MCF 10A (cell line): Measurements from ENCODE around the gene ATF2. TPM values are rescaled to one million over a fixed set of nuclear protein-coding genes. Genes with fewer than 3 reads are reported as not detected.

Experiments
- BruUV-seq: library from RNA; stranded (reverse); fragments of 400-500 nt; replicated peaks from 2 replicates; lab custom pipeline; 2021; lab: Mats Ljungman, UMichigan
- CTCF ChIA-PET: fragments of 300-600 bp; sonication (Branson Sonifier 250); formaldehyde crosslinking; extraction: SDS; loops from one replicate; lab custom pipeline; 2021; ENCODE audit warnings: antibody characterized with exemption, inconsistent platforms; lab: Yijun Ruan, JAX
- POLR2A ChIA-PET: fragments of 300-600, 350-650 bp; sonication (Branson Sonifier 250); formaldehyde crosslinking; extraction: SDS; loops from one replicate; lab custom pipeline; 2020; ENCODE audit warnings: antibody characterized with exemption, inconsistent platforms; lab: Yijun Ruan, JAX
- DNase-seq: peaks from one replicate; pipeline ENCODE4 v3.0.0-alpha.2; 2018; ENCODE audit not compliant: unreplicated experiment
- H3K27ac Mint-ChIP-seq: one replicate; pipeline ENCODE4 v1.8.0; 2022; ENCODE audit warnings: mild to moderate bottlenecking, low read depth, mixed read lengths; ENCODE audit not compliant: unreplicated experiment
- H3K27me3 Mint-ChIP-seq: one replicate; pipeline ENCODE4 v1.8.0; 2022; ENCODE audit warnings: mixed read lengths; ENCODE audit not compliant: insufficient read depth, unreplicated experiment
- H3K36me3 Mint-ChIP-seq: one replicate; pipeline ENCODE4 v1.8.0; 2022; ENCODE audit warnings: mild to moderate bottlenecking, moderate library complexity, mixed read lengths; ENCODE audit not compliant: insufficient read depth, unreplicated experiment
- H3K4me1 Mint-ChIP-seq: one replicate; pipeline ENCODE4 v1.8.0; 2022; ENCODE audit warnings: mixed read lengths; ENCODE audit not compliant: insufficient read depth, unreplicated experiment
- H3K4me3 Mint-ChIP-seq: one replicate; pipeline ENCODE4 v1.8.0; 2022; ENCODE audit warnings: mild to moderate bottlenecking, moderate library complexity, mixed read lengths; ENCODE audit not compliant: unreplicated experiment
- H3K9me3 Mint-ChIP-seq: one replicate; pipeline ENCODE4 v1.8.0; 2022; ENCODE audit warnings: mixed read lengths; ENCODE audit not compliant: unreplicated experiment
- intact Hi-C: fragments of 100-400 bp; cut with micrococcal nuclease; formaldehyde crosslinking; loops from 2 replicates; pipeline ENCODE4 v1.14.1; 2022
- total RNA-seq: library from RNA; stranded (reverse); gene quantifications from 2 replicates; pipeline ENCODE4 v1.2.3, GENCODE V29; 2022
- TF ChIP-seq, protein P1 (sequence below): fragments of 200-600 bp; IDR thresholded peaks from one replicate; pipeline ENCODE4 v1.8.0; 2022; ENCODE audit warnings: antibody characterized with exemption, mild to moderate bottlenecking; ENCODE audit not compliant: unreplicated experiment

Gene ATF2
- total RNA-seq, 1 experiment from 2014 or later: 63.9 TPM

DNA sequence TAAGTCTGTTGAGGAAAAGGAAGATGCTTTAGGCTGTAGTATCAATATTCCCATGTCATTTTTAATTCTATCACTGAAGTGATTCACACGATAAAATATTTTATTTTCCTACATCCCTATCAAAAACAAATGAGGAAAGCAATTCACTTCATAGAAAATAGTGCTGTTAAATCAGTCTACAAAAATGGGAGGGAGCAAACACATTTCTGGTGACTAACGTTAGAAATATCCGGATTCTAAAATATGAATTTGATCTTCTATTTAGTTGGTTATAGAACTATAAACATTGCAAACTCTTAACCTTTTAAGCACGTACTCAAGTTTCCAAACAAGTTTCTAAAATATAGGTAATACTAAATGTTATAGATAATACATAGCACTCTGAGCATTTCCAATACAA lies 20.8 kb downstream of the ATF2 start:
- BruUV-seq: no TSS peak
- intact Hi-C loops: no loop called here
- peaks cover 17% of the 10 kb centered on the region for H3K36me3 Mint-ChIP-seq
- CTCF ChIA-PET: no interaction called here
- TF ChIP-seq, protein P1, sequence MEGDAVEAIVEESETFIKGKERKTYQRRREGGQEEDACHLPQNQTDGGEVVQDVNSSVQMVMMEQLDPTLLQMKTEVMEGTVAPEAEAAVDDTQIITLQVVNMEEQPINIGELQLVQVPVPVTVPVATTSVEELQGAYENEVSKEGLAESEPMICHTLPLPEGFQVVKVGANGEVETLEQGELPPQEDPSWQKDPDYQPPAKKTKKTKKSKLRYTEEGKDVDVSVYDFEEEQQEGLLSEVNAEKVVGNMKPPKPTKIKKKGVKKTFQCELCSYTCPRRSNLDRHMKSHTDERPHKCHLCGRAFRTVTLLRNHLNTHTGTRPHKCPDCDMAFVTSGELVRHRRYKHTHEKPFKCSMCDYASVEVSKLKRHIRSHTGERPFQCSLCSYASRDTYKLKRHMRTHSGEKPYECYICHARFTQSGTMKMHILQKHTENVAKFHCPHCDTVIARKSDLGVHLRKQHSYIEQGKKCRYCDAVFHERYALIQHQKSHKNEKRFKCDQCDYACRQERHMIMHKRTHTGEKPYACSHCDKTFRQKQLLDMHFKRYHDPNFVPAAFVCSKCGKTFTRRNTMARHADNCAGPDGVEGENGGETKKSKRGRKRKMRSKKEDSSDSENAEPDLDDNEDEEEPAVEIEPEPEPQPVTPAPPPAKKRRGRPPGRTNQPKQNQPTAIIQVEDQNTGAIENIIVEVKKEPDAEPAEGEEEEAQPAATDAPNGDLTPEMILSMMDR: no peak
- H3K4me3 Mint-ChIP-seq: no peak overlapping the region
- peaks cover 18% of the 10 kb centered on the region for H3K4me1 Mint-ChIP-seq
- no peaks in the 10 kb centered on the region for H3K27me3 Mint-ChIP-seq
- H3K27ac Mint-ChIP-seq: no peak overlapping the region
- POLR2A ChIA-PET: no interaction called here
- H3K9me3 Mint-ChIP-seq: no peaks in the 10 kb centered on the region
- DNase-seq: no peak

DNA sequence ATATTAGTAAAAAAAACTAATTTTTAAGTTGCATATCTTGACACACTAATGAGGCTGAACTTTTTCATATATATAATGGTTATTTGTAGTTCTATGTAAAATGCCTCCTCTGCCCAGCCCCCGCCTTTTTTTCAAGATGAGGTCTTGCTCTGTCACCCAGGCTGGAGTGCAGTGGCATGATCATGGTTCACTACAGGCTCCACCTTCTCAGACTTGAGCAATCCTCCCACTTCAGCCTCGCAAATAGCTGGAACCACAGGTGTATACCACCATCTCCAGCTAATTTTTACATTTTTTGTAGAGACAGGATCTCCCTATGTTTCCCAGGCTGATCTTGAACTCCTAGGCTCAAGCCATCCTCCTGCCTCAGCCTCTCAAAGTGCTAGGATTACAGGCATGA lies 24.3 kb downstream of the ATF2 start:
- ChIA-PET POLR2A (no interaction called here), CTCF (no interaction called here)
- intact Hi-C loops: no loop called here
- no peaks in the 10 kb centered on the region for H3K27me3 Mint-ChIP-seq
- TF ChIP-seq, protein P1: no peak
- H3K27ac Mint-ChIP-seq: no peak overlapping the region
- no TSS peak for BruUV-seq
- peaks cover 26% of the 10 kb centered on the region for H3K36me3 Mint-ChIP-seq
- H3K4me1 Mint-ChIP-seq: peaks cover 4% of the 10 kb centered on the region
- H3K4me3 Mint-ChIP-seq: no peak overlapping the region
- no peaks in the 10 kb centered on the region for H3K9me3 Mint-ChIP-seq
- no peak for DNase-seq

DNA sequence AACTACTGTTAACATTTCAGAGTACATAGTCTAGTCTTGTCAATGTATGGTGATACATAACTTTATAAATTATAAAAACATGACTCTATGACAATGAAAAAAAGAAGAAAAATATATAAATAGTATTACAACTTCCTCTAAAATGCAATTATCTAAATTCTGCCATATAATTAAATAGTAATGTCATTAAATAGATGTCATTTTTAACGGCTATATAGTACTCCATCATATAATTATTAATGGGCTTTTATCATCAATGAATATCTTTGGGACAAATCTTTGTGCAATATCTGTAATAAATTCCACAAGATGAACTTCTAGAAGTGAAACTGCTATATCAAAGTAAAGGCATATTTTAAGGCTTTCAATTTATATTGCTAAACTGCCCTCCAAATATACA lies 24.8 kb downstream of the ATF2 start:
- DNase-seq: no peak
- H3K27ac Mint-ChIP-seq: no peak overlapping the region
- H3K4me1 Mint-ChIP-seq: no peaks in the 10 kb centered on the region
- H3K9me3 Mint-ChIP-seq: no peaks in the 10 kb centered on the region
- intact Hi-C loops: no loop called here
- TF ChIP-seq, protein P1: no peak
- peaks cover 22% of the 10 kb centered on the region for H3K36me3 Mint-ChIP-seq
- ChIA-PET POLR2A (interaction anchor here (0.8 kb wide), 1 partner anchor 9 kb away, joined by 3 read pairs; no protein-coding TSS in a partner anchor), CTCF (interaction anchor here (0.7 kb wide), 1 partner anchor 140 kb away, joined by 3 read pairs; no protein-coding TSS in a partner anchor)
- no TSS peak for BruUV-seq
- H3K27me3 Mint-ChIP-seq: no peaks in the 10 kb centered on the region
- H3K4me3 Mint-ChIP-seq: no peak overlapping the region

DNA sequence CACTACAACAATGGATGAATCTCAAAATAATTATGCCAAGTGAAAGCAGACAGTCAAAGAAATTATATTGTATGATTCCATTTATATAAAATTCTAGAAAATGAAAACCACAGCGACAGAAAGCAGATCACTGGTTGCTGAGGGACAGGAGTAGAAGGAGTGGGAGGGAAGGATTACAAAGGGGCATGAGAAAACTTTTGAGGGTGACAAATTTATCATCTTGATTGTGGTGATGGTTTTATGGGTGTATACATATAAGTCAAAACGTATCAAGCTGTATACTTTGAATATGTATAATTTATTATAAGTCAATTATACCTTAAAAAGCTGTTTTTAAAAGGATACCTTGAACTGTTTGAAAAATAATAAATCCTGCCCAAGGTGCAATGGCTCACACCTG lies 27.7 kb downstream of the ATF2 start:
- TF ChIP-seq, protein P1: no peak
- BruUV-seq: no TSS peak
- no peaks in the 10 kb centered on the region for H3K9me3 Mint-ChIP-seq
- H3K4me3 Mint-ChIP-seq: no peak overlapping the region
- no peak for DNase-seq
- no peak overlapping the region for H3K27ac Mint-ChIP-seq
- H3K4me1 Mint-ChIP-seq: no peaks in the 10 kb centered on the region
- ChIA-PET CTCF (interaction anchor here (0.6 to 1.2 kb wide), 2 partner anchors 13 to 37 kb away, joined by 3 read pairs; no protein-coding TSS in a partner anchor), POLR2A (interaction anchor here (0.6 to 2.4 kb wide), 4 partner anchors 10 to 221 kb away, joined by 3 to 9 read pairs (median 4); no protein-coding TSS in a partner anchor)
- H3K36me3 Mint-ChIP-seq: peaks cover 23% of the 10 kb centered on the region
- no peaks in the 10 kb centered on the region for H3K27me3 Mint-ChIP-seq
- intact Hi-C loops: no loop called here
